ENCODE results near the gene ITGB1. TPM values are rescaled to one million over a fixed set of nuclear protein-coding genes. Genes with fewer than 3 reads are reported as not detected.

The ITGB1 gene
- total and polyA plus RNA-seq, 2 of the 8 experiments (the other 6 are each of a cell fraction or from before 2014, with no cell fraction given): 82.7 to 321 TPM

GRCh38 chr10:32976338-32976737, 18.3 kb upstream of the ITGB1 start (continued):
- TF ChIP-seq, protein P1, sequence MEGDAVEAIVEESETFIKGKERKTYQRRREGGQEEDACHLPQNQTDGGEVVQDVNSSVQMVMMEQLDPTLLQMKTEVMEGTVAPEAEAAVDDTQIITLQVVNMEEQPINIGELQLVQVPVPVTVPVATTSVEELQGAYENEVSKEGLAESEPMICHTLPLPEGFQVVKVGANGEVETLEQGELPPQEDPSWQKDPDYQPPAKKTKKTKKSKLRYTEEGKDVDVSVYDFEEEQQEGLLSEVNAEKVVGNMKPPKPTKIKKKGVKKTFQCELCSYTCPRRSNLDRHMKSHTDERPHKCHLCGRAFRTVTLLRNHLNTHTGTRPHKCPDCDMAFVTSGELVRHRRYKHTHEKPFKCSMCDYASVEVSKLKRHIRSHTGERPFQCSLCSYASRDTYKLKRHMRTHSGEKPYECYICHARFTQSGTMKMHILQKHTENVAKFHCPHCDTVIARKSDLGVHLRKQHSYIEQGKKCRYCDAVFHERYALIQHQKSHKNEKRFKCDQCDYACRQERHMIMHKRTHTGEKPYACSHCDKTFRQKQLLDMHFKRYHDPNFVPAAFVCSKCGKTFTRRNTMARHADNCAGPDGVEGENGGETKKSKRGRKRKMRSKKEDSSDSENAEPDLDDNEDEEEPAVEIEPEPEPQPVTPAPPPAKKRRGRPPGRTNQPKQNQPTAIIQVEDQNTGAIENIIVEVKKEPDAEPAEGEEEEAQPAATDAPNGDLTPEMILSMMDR (IDR thresholded peaks at IDR 0.05; ENCODE audit: control extremely low read depth in 1 of 3, insufficient read depth in 1 of 3, low read depth in 1 of 3, low read length in 3 of 3): no peak
- TF ChIP-seq CHD2 (IDR thresholded peaks at IDR 0.05; ENCODE audit: low read length) (no peak), RXRA (IDR thresholded peaks at IDR 0.05; ENCODE audit: insufficient read depth, low read depth, low read length) (no peak), E2F6 (IDR thresholded peaks at IDR 0.05) (no peak), SUZ12 (IDR thresholded peaks at IDR 0.05; ENCODE audit: low read length) (no peak), POU5F1 (IDR thresholded peaks at IDR 0.05; ENCODE audit: low read depth, low read length) (no peak), CREB1 (IDR thresholded peaks at IDR 0.05) (no peak), ATF2 (IDR thresholded peaks at IDR 0.05; ENCODE audit: low read length) (no peak)

Data from H1 (cell line).